ENCODE results near the gene GALNTL6. TPM values are rescaled to one million over a fixed set of nuclear protein-coding genes. Genes with fewer than 3 reads are reported as not detected.
A peak's percentile ranks its signal among the peaks of the same experiment; 100 is the strongest.

The GALNTL6 gene
- total and polyA plus RNA-seq, 2 experiments from 2014 or later = 0.38 to 0.40 TPM

GRCh38 chr4:171891038-171891437 is 77.8 kb downstream of the GALNTL6 start:
- H3K4me3 Mint-ChIP-seq = no peak overlapping the region
- Histone ChIP-seq H3K4me1 (ENCODE audit: insufficient read depth) (no peaks in the 10 kb centered on the region), H3K4me3 (no peak overlapping the region), H3K4me2 (no peak overlapping the region), H2AFZ (no peak overlapping the region), H4K20me1 (replicated peaks; ENCODE audit: insufficient read depth) (no peaks in the 10 kb centered on the region), H3K79me2 (replicated peaks; ENCODE audit: insufficient read depth) (no peaks in the 10 kb centered on the region), H3K9me2 (ENCODE audit: insufficient read depth) (no peaks in the 10 kb centered on the region), H3F3A (replicated peaks; ENCODE audit: low read depth) (no peaks in the 10 kb centered on the region), H3K27me3 (ENCODE audit: insufficient read depth) (no peaks in the 10 kb centered on the region), H3K27ac (ENCODE audit: low read depth) (no peak overlapping the region), H3K36me3 (ENCODE audit: insufficient read depth) (no peaks in the 10 kb centered on the region)
- H3K27ac Mint-ChIP-seq = no peak overlapping the region
- H3K9me3 Mint-ChIP-seq = no peaks in the 10 kb centered on the region
- H3K27me3 Mint-ChIP-seq (ENCODE audit: insufficient read depth, low read depth, poor library complexity) = no peaks in the 10 kb centered on the region
- no peak for TF ChIP-seq NANOG (IDR thresholded peaks at IDR 0.05; ENCODE audit: borderline replicate concordance)
- peaks cover 4% of the 10 kb centered on the region; the same call in 1 of the 3 replicates for H3K36me3 Mint-ChIP-seq (ENCODE audit: low read depth)
- H3K4me1 Mint-ChIP-seq = peaks cover 2% of the 10 kb centered on the region; the same call in 1 of the 3 replicates
- DNase-seq (ENCODE audit: low spot score) (peak; percentile 8), ATAC-seq (no peak)

DNA sequence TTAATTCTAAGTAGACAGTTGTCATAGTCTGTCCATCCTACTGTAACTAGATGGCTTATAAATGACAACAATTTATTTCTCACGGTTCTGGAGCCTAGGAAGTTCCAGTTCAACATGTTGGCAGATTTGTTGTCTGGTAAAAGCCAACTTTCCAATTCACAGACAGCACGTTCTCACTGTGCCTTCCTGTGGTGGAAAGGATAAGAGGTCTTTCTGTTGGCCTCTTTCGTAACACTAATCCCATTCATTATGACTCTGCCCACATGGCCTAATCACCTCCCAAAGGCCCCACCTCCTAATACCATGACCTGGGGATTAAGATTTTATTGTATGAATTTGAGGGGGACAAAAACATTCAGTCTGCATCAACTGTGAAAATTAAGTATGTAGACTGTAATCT is 83.2 kb downstream of the GALNTL6 start:
- Histone ChIP-seq H4K20me1 (replicated peaks; ENCODE audit: insufficient read depth) (no peaks in the 10 kb centered on the region), H3K79me2 (replicated peaks; ENCODE audit: insufficient read depth) (no peaks in the 10 kb centered on the region), H3K4me3 (no peak overlapping the region), H2AFZ (no peak overlapping the region), H3K27me3 (ENCODE audit: insufficient read depth) (no peaks in the 10 kb centered on the region), H3K27ac (ENCODE audit: low read depth) (no peak overlapping the region), H3K4me1 (ENCODE audit: insufficient read depth) (no peaks in the 10 kb centered on the region), H3K9me2 (ENCODE audit: insufficient read depth) (no peaks in the 10 kb centered on the region), H3F3A (replicated peaks; ENCODE audit: low read depth) (no peaks in the 10 kb centered on the region), H3K4me2 (no peak overlapping the region), H3K36me3 (ENCODE audit: insufficient read depth) (no peaks in the 10 kb centered on the region)
- ATAC-seq = no peak
- no peak for TF ChIP-seq ZNF331 (CRISPR knock-in tag; IDR thresholded peaks at IDR 0.05; ENCODE audit: low read depth)
- no peak for DNase-seq (ENCODE audit: low spot score)
- Mint-ChIP-seq H3K27me3 (ENCODE audit: insufficient read depth, low read depth, poor library complexity) (no peaks in the 10 kb centered on the region), H3K4me3 (no peak overlapping the region), H3K4me1 (0 out of 3 replicates have a peak, but pooled peaks cover 3% of the 10 kb centered on the region), H3K9me3 (peaks cover 3% of the 10 kb centered on the region; the same call in 1 of the 3 replicates), H3K36me3 (ENCODE audit: low read depth) (no peaks in the 10 kb centered on the region; the same call in 2 of the 3 replicates), H3K27ac (no peak overlapping the region)

DNA sequence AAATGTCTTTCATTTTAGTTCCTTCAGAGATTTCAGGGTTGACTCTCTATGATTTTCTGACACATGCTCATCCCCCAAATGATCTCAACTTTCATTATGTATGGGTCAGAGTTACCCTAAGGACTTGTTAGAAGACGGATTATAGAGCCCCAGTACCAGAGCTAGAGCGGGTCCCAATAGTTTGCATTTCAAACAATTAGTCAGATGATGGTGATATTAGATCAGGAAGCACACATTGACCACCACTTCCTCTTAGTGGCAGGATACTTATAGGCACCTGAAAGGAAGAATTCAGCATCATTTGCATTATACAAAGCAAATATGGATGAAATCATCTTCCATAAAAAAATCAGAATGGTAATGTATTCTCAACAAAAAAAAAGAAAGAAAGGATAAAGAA is 106.1 kb downstream of the GALNTL6 start:
- Mint-ChIP-seq H3K27me3 (ENCODE audit: insufficient read depth, low read depth, poor library complexity) (no peaks in the 10 kb centered on the region), H3K27ac (no peak overlapping the region), H3K36me3 (ENCODE audit: low read depth) (no peaks in the 10 kb centered on the region), H3K4me1 (peaks cover 3% of the 10 kb centered on the region), H3K9me3 (no peaks in the 10 kb centered on the region; the same call in 2 of the 3 replicates), H3K4me3 (no peak overlapping the region)
- H4K20me1 ChIP-seq (replicated peaks; ENCODE audit: insufficient read depth) = no peaks in the 10 kb centered on the region
- no peaks in the 10 kb centered on the region for H3K27me3 ChIP-seq (ENCODE audit: insufficient read depth)
- ATAC-seq = no peak
- H3K9me2 ChIP-seq (ENCODE audit: insufficient read depth) = no peaks in the 10 kb centered on the region
- H3K4me1 ChIP-seq (ENCODE audit: insufficient read depth) = peaks cover 12% of the 10 kb centered on the region; the same call in 1 of the 2 replicates
- H3K4me3 ChIP-seq = no peak overlapping the region
- no peak overlapping the region for H3K27ac ChIP-seq (ENCODE audit: low read depth)
- no peak overlapping the region for H2AFZ ChIP-seq
- no peaks in the 10 kb centered on the region for H3K79me2 ChIP-seq (replicated peaks; ENCODE audit: insufficient read depth)
- DNase-seq (ENCODE audit: low spot score) = no peak
- H3F3A ChIP-seq (replicated peaks; ENCODE audit: low read depth) = no peaks in the 10 kb centered on the region
- no peak overlapping the region for H3K4me2 ChIP-seq
- TF ChIP-seq EZH2phosphoT487 (IDR thresholded peaks at IDR 0.05; ENCODE audit: unreplicated experiment) = no peak
- H3K36me3 ChIP-seq (ENCODE audit: insufficient read depth) = no peaks in the 10 kb centered on the region

- no peak overlapping the region for H3K27ac Mint-ChIP-seq
- no peak overlapping the region for H3K4me3 Mint-ChIP-seq
- peaks cover 13% of the 10 kb centered on the region for H3K4me1 Mint-ChIP-seq
- TF ChIP-seq ZNF462 (CRISPR knock-in tag; IDR thresholded peaks at IDR 0.05) = no peak
- no peak for TF ChIP-seq ZNF114 (CRISPR knock-in tag; IDR thresholded peaks at IDR 0.05)
- TF ChIP-seq POLR2AphosphoS5 (IDR thresholded peaks at IDR 0.05; ENCODE audit: low read depth) = no peak
- TF ChIP-seq ZNF331 (CRISPR knock-in tag; IDR thresholded peaks at IDR 0.05; ENCODE audit: low read depth) = no peak
- Histone ChIP-seq H3K27me3 (ENCODE audit: insufficient read depth) (no peaks in the 10 kb centered on the region), H3K36me3 (ENCODE audit: insufficient read depth) (no peaks in the 10 kb centered on the region), H3F3A (replicated peaks; ENCODE audit: low read depth) (no peaks in the 10 kb centered on the region), H3K27ac (ENCODE audit: low read depth) (no peak overlapping the region), H3K4me3 (no peak overlapping the region), H3K79me2 (replicated peaks; ENCODE audit: insufficient read depth) (no peaks in the 10 kb centered on the region), H3K9me2 (ENCODE audit: insufficient read depth) (no peaks in the 10 kb centered on the region), H4K20me1 (replicated peaks; ENCODE audit: insufficient read depth) (no peaks in the 10 kb centered on the region), H3K4me1 (ENCODE audit: insufficient read depth) (peaks cover 26% of the 10 kb centered on the region), H2AFZ (no peak overlapping the region), H3K4me2 (no peak overlapping the region)
- DNase-seq (ENCODE audit: low spot score) (no peak), ATAC-seq (no peak)
- H3K9me3 Mint-ChIP-seq = no peaks in the 10 kb centered on the region; the same call in 2 of the 3 replicates
- no peaks in the 10 kb centered on the region for H3K27me3 Mint-ChIP-seq (ENCODE audit: insufficient read depth, low read depth, poor library complexity)
- H3K36me3 Mint-ChIP-seq (ENCODE audit: low read depth) = no peaks in the 10 kb centered on the region
These were observed 107.7 kb downstream of the GALNTL6 start for GRCh38 chr4:171920901-171921300.
